Suprapubic skin (tissue), 4 donors: ENCODE results near the gene FKBP7.

Source experiments
- EP300 ChIP-seq: sonication (generic); formaldehyde crosslinking; IDR thresholded peaks from one replicate; pipeline ENCODE4 v1.6.1; 2017; ENCODE audit warnings: antibody characterized with exemption
- POLR2A ChIP-seq, 2 donors: fragments of 450-650 bp; IDR thresholded peaks; one replicate each; pipeline ENCODE4 v1.6.1; 2017; ENCODE audit warnings: antibody characterized with exemption in 2 of 2, mild to moderate bottlenecking in 2 of 2, moderate library complexity in 2 of 2
- POLR2AphosphoS5 ChIP-seq, 3 donors: sonication (generic); formaldehyde crosslinking; IDR thresholded peaks; one replicate each; pipeline ENCODE4 v1.6.1; 2017; ENCODE audit warnings: antibody characterized with exemption in 3 of 3
- TF ChIP-seq, protein P1 (sequence below), 2 donors: fragments of 200-600 bp in 1 of 2; fragments of 450-650 bp in 1 of 2; sonication (generic) in 1 of 2; IDR thresholded peaks; one replicate each; pipeline ENCODE4 v1.5.1; 2016 to 2019; ENCODE audit warnings: antibody characterized with exemption in 2 of 2, mild to moderate bottlenecking in 1 of 2, moderate library complexity in 1 of 2

DNA sequence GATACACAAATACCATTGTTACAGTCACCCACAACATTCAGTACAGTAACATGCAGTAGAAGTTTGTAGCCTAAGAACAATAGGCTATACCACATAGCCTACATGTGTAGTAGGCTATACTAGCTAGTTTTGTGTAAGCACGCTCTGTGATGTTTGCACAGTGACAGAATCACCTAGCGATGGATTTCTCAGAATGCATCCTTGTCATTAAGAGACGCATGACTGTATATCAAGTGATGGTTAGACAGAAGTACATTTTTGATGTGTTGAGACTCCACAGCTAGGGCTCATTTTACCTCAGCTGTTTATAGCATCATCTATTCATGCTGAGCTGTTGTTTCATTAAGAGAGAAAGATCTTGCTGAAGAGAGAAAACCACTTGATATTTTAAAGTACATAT lies 21.2 kb upstream of the FKBP7 start:
- TF ChIP-seq, protein P1, sequence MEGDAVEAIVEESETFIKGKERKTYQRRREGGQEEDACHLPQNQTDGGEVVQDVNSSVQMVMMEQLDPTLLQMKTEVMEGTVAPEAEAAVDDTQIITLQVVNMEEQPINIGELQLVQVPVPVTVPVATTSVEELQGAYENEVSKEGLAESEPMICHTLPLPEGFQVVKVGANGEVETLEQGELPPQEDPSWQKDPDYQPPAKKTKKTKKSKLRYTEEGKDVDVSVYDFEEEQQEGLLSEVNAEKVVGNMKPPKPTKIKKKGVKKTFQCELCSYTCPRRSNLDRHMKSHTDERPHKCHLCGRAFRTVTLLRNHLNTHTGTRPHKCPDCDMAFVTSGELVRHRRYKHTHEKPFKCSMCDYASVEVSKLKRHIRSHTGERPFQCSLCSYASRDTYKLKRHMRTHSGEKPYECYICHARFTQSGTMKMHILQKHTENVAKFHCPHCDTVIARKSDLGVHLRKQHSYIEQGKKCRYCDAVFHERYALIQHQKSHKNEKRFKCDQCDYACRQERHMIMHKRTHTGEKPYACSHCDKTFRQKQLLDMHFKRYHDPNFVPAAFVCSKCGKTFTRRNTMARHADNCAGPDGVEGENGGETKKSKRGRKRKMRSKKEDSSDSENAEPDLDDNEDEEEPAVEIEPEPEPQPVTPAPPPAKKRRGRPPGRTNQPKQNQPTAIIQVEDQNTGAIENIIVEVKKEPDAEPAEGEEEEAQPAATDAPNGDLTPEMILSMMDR (IDR thresholded peaks at IDR 0.05): no peak
- TF ChIP-seq POLR2A (IDR thresholded peaks at IDR 0.05) (no peak), POLR2AphosphoS5 (IDR thresholded peaks at IDR 0.05) (no peak), EP300 (no peak)
